Activated naive CD8-positive, alpha-beta T cell treated with anti-CD3 and anti-CD28 coated beads for 36 hours (primary cell): Measurements from ENCODE around the gene SVOP. TPM values are rescaled to one million over a fixed set of nuclear protein-coding genes. Genes with fewer than 3 reads are reported as not detected.
A peak's percentile ranks its signal among the peaks of the same experiment; 100 is the strongest.
"Not testable (repeated sequence)": the region's sequence is repeated elsewhere in the genome, so short reads cannot be mapped to it uniquely, and the experiment has no call there.

Experiments
- DNase-seq: peaks from one replicate; pipeline ENCODE4 v3.0.0; 2021
- H3K27ac Mint-ChIP-seq: one replicate; pipeline ENCODE4 v1.8.0; 2022; ENCODE audit warnings: mild to moderate bottlenecking, moderate library complexity, mixed read lengths
- H3K27me3 Mint-ChIP-seq: one replicate; pipeline ENCODE4 v1.8.0; 2022; ENCODE audit warnings: mild to moderate bottlenecking, mixed read lengths
- H3K36me3 Mint-ChIP-seq: one replicate; pipeline ENCODE4 v1.8.0; 2021; ENCODE audit warnings: mild to moderate bottlenecking, mixed read lengths
- H3K4me1 Mint-ChIP-seq: one replicate; pipeline ENCODE4 v1.8.0; 2021; ENCODE audit warnings: mixed read lengths
- H3K4me3 Mint-ChIP-seq: one replicate; pipeline ENCODE4 v1.8.0; 2022; ENCODE audit warnings: mild to moderate bottlenecking, moderate library complexity, mixed read lengths
- H3K9me3 Mint-ChIP-seq: one replicate; pipeline ENCODE4 v1.8.0; 2022; ENCODE audit warnings: mixed read lengths
- total RNA-seq, 2 experiments: library from RNA; stranded (reverse); gene quantifications; one replicate each; pipeline ENCODE4 v1.2.3, GENCODE V29; 2021

SVOP gene
- total RNA-seq = not detected

DNA sequence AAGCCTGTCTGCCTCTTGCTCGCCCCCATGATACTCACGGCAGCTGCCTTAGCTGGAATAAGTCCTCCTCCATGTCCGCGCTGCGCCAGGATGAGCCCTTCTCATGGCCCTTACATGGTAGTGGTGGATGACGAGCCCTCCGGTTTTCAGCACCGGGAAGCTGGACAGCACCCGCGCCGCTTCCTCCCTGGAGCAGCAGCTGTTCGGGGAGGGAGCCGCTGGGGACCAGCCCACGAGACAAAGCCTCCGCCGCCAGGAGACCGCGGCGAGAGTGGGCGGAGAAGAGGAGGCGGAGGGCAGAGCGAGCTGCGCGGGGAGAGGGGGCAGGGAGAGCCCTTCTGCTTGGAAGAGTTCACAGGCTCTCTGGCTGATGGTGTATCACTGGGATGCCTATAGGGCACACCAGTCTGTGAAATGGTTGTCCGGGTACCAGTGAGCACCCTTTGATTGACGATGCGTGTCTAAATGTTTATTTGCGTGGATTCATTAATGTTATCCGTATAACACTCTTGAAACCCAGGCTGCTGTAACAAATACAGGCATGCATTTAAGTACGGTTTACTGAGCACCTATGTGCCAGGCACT is at the start of gene SVOP:
SVOP (minus strand) TSS at position 273 of the 585 bp plus-strand sequence; CDS start at position 73, 200 bp downstream.
- Mint-ChIP-seq H3K27me3 (peaks cover 39% of the 10 kb centered on the region), H3K27ac (no peak within 1 kb of the TSS), H3K9me3 (no peaks in the 10 kb centered on the region), H3K4me1 (peaks cover 2% of the 10 kb centered on the region), H3K36me3 (no peaks in the 10 kb centered on the region), H3K4me3 (no peak within 1 kb of the TSS)
- DNase-seq = peak; percentile 38

DNA sequence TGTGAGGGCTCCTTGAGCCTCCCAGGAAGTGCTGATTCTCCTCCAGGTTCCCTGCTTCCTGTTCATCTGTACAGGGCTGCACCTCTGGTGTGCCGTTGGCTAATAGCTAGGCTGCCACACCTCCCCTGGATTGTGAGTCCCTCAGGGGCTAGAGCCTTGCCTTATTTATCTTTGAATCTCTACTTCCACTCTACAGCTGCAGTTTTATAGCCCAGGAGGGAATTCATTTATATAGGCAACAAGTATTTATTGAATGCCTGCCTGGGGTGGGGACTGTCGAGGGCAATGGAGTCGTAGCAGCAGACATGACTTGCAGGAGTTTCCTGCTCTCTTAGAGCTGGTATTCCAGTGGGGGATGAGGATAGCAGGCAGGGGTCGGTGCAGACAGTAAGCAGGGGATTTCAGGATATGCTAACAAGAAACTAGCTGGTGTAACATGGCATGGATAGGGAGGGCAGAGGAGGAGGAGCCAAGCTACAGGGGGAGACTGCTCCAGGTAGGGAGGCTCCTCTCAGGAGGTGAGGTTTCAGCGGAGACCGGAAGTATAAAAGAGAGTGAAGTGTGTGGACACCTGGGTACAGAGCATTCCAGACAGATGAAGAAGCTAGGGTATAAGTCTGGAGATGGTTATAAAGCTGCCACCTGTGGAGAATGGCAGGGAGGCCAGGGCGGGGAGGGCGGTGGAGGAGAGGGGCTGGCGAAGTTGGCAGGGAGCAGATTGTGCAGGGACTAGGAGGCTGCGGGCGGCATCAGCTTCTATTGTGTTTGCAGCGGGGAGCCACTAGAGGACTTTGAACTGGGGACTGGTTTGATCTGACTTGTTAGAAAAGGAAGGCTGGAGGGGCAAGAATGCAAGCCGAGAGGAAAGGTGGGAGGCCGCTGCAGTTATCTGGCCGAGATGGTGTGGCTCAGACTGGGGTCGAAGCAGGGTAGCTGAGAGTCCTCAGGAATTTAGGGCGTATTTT is 48.7 kb upstream of the SVOP start:
- Mint-ChIP-seq H3K27ac (no peak overlapping the region), H3K4me3 (no peak overlapping the region), H3K36me3 (peaks cover 8% of the 10 kb centered on the region)

GRCh38 chr12:109065853-109066193 is 45.0 kb upstream of the SVOP start:
- H3K4me3 Mint-ChIP-seq = no peak overlapping the region
- no peak for DNase-seq
- no peak overlapping the region for H3K27ac Mint-ChIP-seq
- H3K27me3 Mint-ChIP-seq = no peaks in the 10 kb centered on the region
- H3K4me1 Mint-ChIP-seq = peaks cover 3% of the 10 kb centered on the region
- H3K9me3 Mint-ChIP-seq = no peaks in the 10 kb centered on the region
- H3K36me3 Mint-ChIP-seq = peaks cover 6% of the 10 kb centered on the region

More for the DNA sequence above, 48.7 kb upstream of the SVOP start:
- H3K27me3 Mint-ChIP-seq = no peaks in the 10 kb centered on the region
- H3K9me3 Mint-ChIP-seq = no peaks in the 10 kb centered on the region
- no peaks in the 10 kb centered on the region for H3K4me1 Mint-ChIP-seq
- no peak for DNase-seq

GRCh38 chr12:109065154-109065852 is 44.4 kb upstream of the SVOP start:
- peaks cover 6% of the 10 kb centered on the region for H3K36me3 Mint-ChIP-seq
- H3K27me3 Mint-ChIP-seq = no peaks in the 10 kb centered on the region
- H3K27ac Mint-ChIP-seq = no peak overlapping the region
- H3K4me1 Mint-ChIP-seq = peaks cover 3% of the 10 kb centered on the region
- H3K4me3 Mint-ChIP-seq = no peak overlapping the region
- no peak for DNase-seq
- no peaks in the 10 kb centered on the region for H3K9me3 Mint-ChIP-seq

GRCh38 chr12:109064143-109064542 is 43.3 kb upstream of the SVOP start:
- DNase-seq = no peak
- Mint-ChIP-seq H3K4me3 (no peak overlapping the region), H3K27ac (no peak overlapping the region), H3K9me3 (no peaks in the 10 kb centered on the region), H3K4me1 (peaks cover 3% of the 10 kb centered on the region), H3K36me3 (peaks cover 6% of the 10 kb centered on the region), H3K27me3 (no peaks in the 10 kb centered on the region)

DNA sequence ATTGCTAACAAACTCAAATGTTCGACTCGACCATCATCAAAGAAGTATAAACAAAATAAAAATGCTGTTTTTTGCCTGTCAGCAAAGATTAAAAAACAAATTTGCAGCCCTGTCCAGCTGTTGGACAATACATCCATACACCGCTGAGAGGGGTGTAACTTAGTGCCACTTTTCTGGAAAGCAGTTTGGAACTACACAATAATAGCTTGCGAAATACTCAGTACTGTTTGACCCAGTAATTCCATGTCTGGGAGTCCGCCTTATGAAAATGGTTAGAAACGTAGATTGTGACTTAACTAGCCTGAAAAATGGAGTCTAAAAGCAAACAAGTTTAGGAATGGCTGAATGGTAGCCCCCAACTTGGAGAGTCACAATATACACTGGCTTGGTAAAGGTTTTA is 37.9 kb upstream of the SVOP start:
- no peak overlapping the region for H3K4me3 Mint-ChIP-seq
- DNase-seq = no peak
- no peaks in the 10 kb centered on the region for H3K9me3 Mint-ChIP-seq
- no peaks in the 10 kb centered on the region for H3K27me3 Mint-ChIP-seq
- peaks cover 3% of the 10 kb centered on the region for H3K4me1 Mint-ChIP-seq
- peaks cover 4% of the 10 kb centered on the region for H3K36me3 Mint-ChIP-seq
- no peak overlapping the region for H3K27ac Mint-ChIP-seq

GRCh38 chr12:109057376-109057775 is 36.5 kb upstream of the SVOP start:
- no peak overlapping the region for H3K4me3 Mint-ChIP-seq

GRCh38 chr12:109056891-109057290 is 36.0 kb upstream of the SVOP start:
- H3K9me3 Mint-ChIP-seq = no peaks in the 10 kb centered on the region
- no peak for DNase-seq
- H3K4me3 Mint-ChIP-seq = no peak overlapping the region
- no peak overlapping the region for H3K27ac Mint-ChIP-seq
- no peaks in the 10 kb centered on the region for H3K4me1 Mint-ChIP-seq
- H3K36me3 Mint-ChIP-seq = peaks cover 4% of the 10 kb centered on the region
- no peaks in the 10 kb centered on the region for H3K27me3 Mint-ChIP-seq

More at GRCh38 chr12:109057376-109057775, 36.5 kb upstream of the SVOP start:
- Mint-ChIP-seq H3K27me3 (no peaks in the 10 kb centered on the region), H3K4me1 (no peaks in the 10 kb centered on the region), H3K9me3 (no peaks in the 10 kb centered on the region), H3K27ac (no peak overlapping the region), H3K36me3 (no peaks in the 10 kb centered on the region)
- no peak for DNase-seq

DNA sequence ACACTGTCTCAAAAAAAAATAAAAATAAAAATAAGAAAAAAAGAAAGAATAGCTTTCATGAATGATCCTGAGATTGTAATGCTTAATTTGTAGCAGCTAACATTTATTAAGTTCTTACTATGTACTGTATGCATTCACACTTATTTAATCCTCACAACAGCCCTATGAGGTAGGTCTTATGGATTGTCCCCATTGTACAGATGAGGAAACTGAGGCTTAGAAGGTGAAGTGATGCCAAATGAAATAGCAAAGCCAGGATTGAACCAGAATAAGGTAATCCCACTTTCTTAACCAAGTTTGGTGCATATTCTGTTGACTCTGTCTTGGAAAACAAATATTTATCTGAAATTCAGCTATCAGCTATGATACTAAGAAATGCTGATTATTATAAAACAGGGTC is 33.7 kb upstream of the SVOP start:
- Mint-ChIP-seq H3K36me3 (peaks cover 4% of the 10 kb centered on the region), H3K4me1 (no peaks in the 10 kb centered on the region), H3K27ac (peak overlapping the region; percentile 97), H3K27me3 (no peaks in the 10 kb centered on the region), H3K9me3 (no peaks in the 10 kb centered on the region), H3K4me3 (no peak overlapping the region)
- no peak for DNase-seq

DNA sequence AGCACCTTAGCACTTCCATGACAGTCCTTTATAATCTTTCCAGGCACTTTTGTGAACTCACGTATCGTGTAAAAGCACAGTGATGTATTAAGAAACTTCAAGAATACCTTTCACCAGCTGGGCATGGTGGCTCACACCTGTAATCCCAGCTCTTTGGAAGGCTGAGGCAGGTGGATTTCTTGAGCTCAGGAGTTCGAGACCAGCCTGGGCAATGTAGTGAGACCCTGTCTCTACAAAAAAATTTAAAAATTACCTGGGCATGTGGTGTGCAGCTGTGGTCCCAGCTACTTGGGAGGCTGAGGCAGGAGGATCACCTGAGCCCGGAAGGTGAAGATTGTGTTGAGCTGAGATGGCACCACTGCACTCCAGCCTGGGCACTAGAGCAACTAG is 33.3 kb upstream of the SVOP start:
- H3K27ac Mint-ChIP-seq = peak overlapping the region; percentile 97
- not testable (repeated sequence) for H3K36me3 Mint-ChIP-seq, H3K4me1 Mint-ChIP-seq, H3K27me3 Mint-ChIP-seq, DNase-seq, H3K9me3 Mint-ChIP-seq
- H3K4me3 Mint-ChIP-seq = peak overlapping the region; percentile 91

DNA sequence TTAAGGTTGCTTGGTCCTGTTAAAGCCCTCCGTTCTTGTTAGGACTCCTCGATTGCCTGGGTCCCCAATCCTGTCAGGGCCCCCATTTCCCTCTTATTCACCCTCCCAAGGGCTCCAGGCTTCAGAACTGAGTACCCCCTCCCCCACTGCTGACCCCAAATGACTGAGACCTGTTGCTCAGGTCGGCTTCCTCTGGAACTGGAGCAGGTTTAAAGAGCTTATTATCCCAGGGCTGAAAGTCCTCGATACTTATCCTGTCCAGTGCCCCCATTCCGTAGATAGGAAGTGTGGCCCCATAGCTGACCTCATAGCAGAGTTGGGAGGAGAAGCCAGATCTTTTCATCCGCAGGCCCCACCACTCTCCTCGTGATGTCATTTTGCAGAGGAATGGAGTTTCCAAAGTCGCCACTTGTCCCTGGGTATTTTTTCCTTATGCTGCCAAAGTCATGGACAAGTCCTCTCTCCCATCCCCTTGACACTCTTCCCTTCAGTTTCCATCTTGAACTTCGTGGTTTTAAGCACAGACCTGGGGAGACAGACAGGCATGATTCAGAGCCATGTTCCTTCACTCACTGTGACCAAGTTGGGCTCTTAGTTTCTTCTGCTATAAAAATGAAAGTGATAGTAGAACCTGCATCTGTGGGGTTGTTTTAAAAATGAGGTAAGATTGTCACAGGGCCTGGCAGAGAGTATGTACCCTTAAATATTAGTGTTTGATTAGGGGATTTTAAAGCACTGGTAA is 32.7 kb upstream of the SVOP start:
- no peaks in the 10 kb centered on the region for H3K4me1 Mint-ChIP-seq
- peak; percentile 38 for DNase-seq
- H3K27ac Mint-ChIP-seq = peak overlapping the region; percentile 97
- no peaks in the 10 kb centered on the region for H3K27me3 Mint-ChIP-seq
- H3K36me3 Mint-ChIP-seq = peaks cover 4% of the 10 kb centered on the region
- H3K4me3 Mint-ChIP-seq = peak overlapping the region; percentile 91
- H3K9me3 Mint-ChIP-seq = no peaks in the 10 kb centered on the region

GRCh38 chr12:109052414-109053323 is 31.8 kb upstream of the SVOP start, which contains the start of gene USP30:
Gene USP30 (plus strand): TSS chr12:109052576. CDS start chr12:109052679, 103 bp downstream.
- H3K9me3 Mint-ChIP-seq = no peaks in the 10 kb centered on the region
- no peaks in the 10 kb centered on the region for H3K27me3 Mint-ChIP-seq
- H3K27ac Mint-ChIP-seq = peak within 1 kb of the TSS; percentile 97
- H3K4me3 Mint-ChIP-seq = peak within 1 kb of the TSS; percentile 91
- peak; percentile 83 for DNase-seq
- no peaks in the 10 kb centered on the region for H3K4me1 Mint-ChIP-seq
- H3K36me3 Mint-ChIP-seq = peaks cover 4% of the 10 kb centered on the region

GRCh38 chr12:109052097-109052413 is 31.2 kb upstream of the SVOP start:
- H3K9me3 Mint-ChIP-seq = no peaks in the 10 kb centered on the region
- H3K36me3 Mint-ChIP-seq = peaks cover 4% of the 10 kb centered on the region

DNA sequence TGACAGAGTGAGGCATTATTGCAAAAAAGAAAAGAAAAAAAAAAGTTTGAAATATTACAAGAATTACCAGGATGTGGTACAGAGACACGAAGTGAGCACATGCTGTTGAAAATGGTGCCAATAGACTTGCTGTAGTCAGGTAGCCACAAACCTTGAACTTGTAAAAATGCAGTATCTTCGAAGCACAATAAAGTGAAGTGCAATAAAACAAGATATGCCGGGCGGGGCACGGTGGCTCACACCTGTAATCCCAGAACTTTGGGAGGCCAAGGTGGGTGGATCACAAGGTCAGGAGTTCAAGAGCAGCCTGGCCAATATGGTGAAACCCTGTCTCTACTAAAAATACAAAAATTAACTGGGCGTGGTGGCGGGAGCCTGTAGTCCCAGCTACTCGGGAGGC is 28.9 kb upstream of the SVOP start:
- H3K9me3 Mint-ChIP-seq, H3K27me3 Mint-ChIP-seq, H3K4me1 Mint-ChIP-seq, H3K36me3 Mint-ChIP-seq, H3K4me3 Mint-ChIP-seq, H3K27ac Mint-ChIP-seq, DNase-seq: not testable (repeated sequence)

More at GRCh38 chr12:109052097-109052413, 31.2 kb upstream of the SVOP start:
- Mint-ChIP-seq H3K27ac (peak overlapping the region; percentile 97), H3K27me3 (no peaks in the 10 kb centered on the region), H3K4me1 (peaks cover 2% of the 10 kb centered on the region), H3K4me3 (peak overlapping the region; percentile 91)
- DNase-seq = no peak
